ENCODE data around the gene ROCK2.

GRCh38 chr2:11367170-11367730 is 22.8 kb upstream of the ROCK2 start:
- TF ChIP-seq GATA2 (IDR thresholded peaks at IDR 0.05; ENCODE audit: low read depth, low read length) (no peak), GATA3 (IDR thresholded peaks at IDR 0.05; ENCODE audit: low read depth, low read length) (no peak)
